OCI-LY7 (cell line): ENCODE measurements around the gene GRIP1. TPM values are rescaled to one million over a fixed set of nuclear protein-coding genes. Genes with fewer than 3 reads are reported as not detected.

ENCODE experiments used
- BruUV-seq: library from RNA; stranded (reverse); fragments of 400-500 nt; replicated peaks from 2 replicates; lab custom pipeline; 2021; lab: Mats Ljungman, UMichigan
- CTCF ChIA-PET: fragments of 300-600 bp; sonication (Branson Sonifier 250); formaldehyde crosslinking; loops from one replicate; lab custom pipeline; 2022; ENCODE audit warnings: antibody characterized with exemption; ENCODE audit not compliant: unreplicated experiment; lab: Charles Lee
- POLR2A ChIA-PET: fragments of 300-600 bp; sonication (Branson Sonifier 250); formaldehyde crosslinking; loops from one replicate; lab custom pipeline; 2022; ENCODE audit warnings: antibody characterized with exemption; lab: Charles Lee
- DNase-seq: peaks from one replicate; pipeline ENCODE4 v3.0.0-alpha.2; 2015; ENCODE audit warnings: low spot score
- H2AFZ ChIP-seq: fragments of 200-600 bp; sonication (generic), shearing (Covaris generic); 2 replicates; pipeline ENCODE4 v1.6.1; 2014; ENCODE audit warnings: mild to moderate bottlenecking, antibody characterized with exemption, low read length, moderate library complexity
- H3K27ac ChIP-seq: fragments of 200-600 bp; sonication (generic); 2 replicates; pipeline ENCODE4 v1.5.1; 2014; ENCODE audit warnings: mixed run types, low read depth, mild to moderate bottlenecking, moderate library complexity, low read length, inconsistent platforms; ENCODE audit not compliant: poor library complexity, severe bottlenecking
- H3K36me3 ChIP-seq: fragments of 200-600 bp; sonication (generic); 2 replicates; pipeline ENCODE4 v1.6.1; 2014; ENCODE audit warnings: mild to moderate bottlenecking, antibody characterized with exemption, low read length, moderate library complexity, mixed read lengths; ENCODE audit not compliant: insufficient read depth
- H3K4me1 ChIP-seq: fragments of 200-600 bp; sonication (generic); 2 replicates; pipeline ENCODE4 v1.5.1; 2014; ENCODE audit warnings: mild to moderate bottlenecking, low read length; ENCODE audit not compliant: insufficient read depth, poor library complexity, severe bottlenecking
- H3K4me2 ChIP-seq: fragments of 200-600 bp; sonication (generic); 2 replicates; pipeline ENCODE4 v1.6.1; 2014; ENCODE audit warnings: mild to moderate bottlenecking, low read length
- H3K4me3 ChIP-seq: fragments of 200-600 bp; sonication (generic); 2 replicates; pipeline ENCODE4 v1.5.1; 2014; ENCODE audit warnings: mild to moderate bottlenecking, low read depth, low read length; ENCODE audit not compliant: poor library complexity, severe bottlenecking
- H3K79me2 ChIP-seq: fragments of 200-600 bp; sonication (generic); 2 replicates; pipeline ENCODE4 v1.6.1; 2016; ENCODE audit warnings: low read depth, mild to moderate bottlenecking, low read length, moderate library complexity, mixed read lengths; ENCODE audit not compliant: insufficient read depth
- H3K9me2 ChIP-seq: fragments of 200-600 bp; sonication (generic); 2 replicates; pipeline ENCODE4 v1.6.1; 2016; ENCODE audit warnings: mild to moderate bottlenecking, low read length, mixed read lengths; ENCODE audit not compliant: insufficient read depth
- H3K9me3 ChIP-seq: fragments of 200-600 bp; sonication (generic); 2 replicates; pipeline ENCODE4 v1.6.1; 2014; ENCODE audit warnings: mild to moderate bottlenecking, mixed run types, low read length, mixed read lengths
- H4K20me1 ChIP-seq: fragments of 200-600 bp; sonication (generic); 2 replicates; pipeline ENCODE4 v1.6.1; 2014; ENCODE audit warnings: mild to moderate bottlenecking, antibody characterized with exemption, low read length, moderate library complexity, mixed read lengths; ENCODE audit not compliant: insufficient read depth
- EZH2phosphoT487 ChIP-seq: fragments of 200-600 bp; sonication (generic); IDR thresholded peaks from 2 replicates; pipeline ENCODE4 v1.6.1; 2018; ENCODE audit warnings: low read depth, borderline replicate concordance, mild to moderate bottlenecking, mixed run types, antibody characterized with exemption, low read length, moderate library complexity, mixed read lengths
- intact Hi-C: fragments of 100-400 bp; cut with micrococcal nuclease; formaldehyde crosslinking; loops from one replicate; pipeline ENCODE4 v1.10.0; 2022; ENCODE audit not compliant: unreplicated experiment
- total RNA-seq, 2 experiments: library from RNA; depleted of rRNA in 1 of 2; stranded (reverse); fragments of >200 nt in 1 of 2; shearing (Covaris generic) in 1 of 2; gene quantifications; 2 replicates each; pipeline ENCODE4 v1.2.3, GENCODE V29; 2014 to 2022
- TF ChIP-seq, protein P1 (sequence below): fragments of 200-600 bp; sonication (generic); conservative IDR thresholded peaks from 2 replicates; pipeline ENCODE4 v1.5.1; 2014; ENCODE audit warnings: mild to moderate bottlenecking, antibody characterized with exemption, low read length, moderate library complexity, mixed read lengths

Gene GRIP1
- total RNA-seq, 2 experiments from 2014 or later = 4.1 to 7.6 TPM

DNA sequence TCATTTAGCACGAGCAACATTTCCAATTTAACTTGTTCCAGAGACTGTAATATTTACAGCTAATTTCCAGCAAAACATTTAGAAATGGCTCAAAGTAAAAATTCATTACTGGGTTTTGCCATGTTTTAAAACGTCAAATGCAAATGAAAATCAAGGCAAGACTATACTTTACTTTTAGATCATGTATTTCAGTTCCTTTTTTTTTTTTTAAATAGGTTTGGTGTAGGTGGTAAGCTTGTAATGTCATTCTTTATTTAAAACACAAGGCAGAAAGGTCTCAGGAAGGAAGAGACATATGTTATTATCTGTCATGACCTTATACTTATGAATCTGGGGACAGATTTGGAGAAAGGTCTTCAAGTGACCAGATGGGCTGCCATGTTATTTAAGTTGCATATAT lies 54.1 kb downstream of the GRIP1 start:
- peak; percentile 73 for DNase-seq
- H2AFZ ChIP-seq = peak overlapping the region; percentile 78
- CTCF ChIA-PET = no interaction called here
- no TSS peak for BruUV-seq
- H3K9me3 ChIP-seq = no peaks in the 10 kb centered on the region
- H3K36me3 ChIP-seq = no peaks in the 10 kb centered on the region; the same call in 1 of the 2 replicates
- POLR2A ChIA-PET = interaction anchor here (0.6 to 6.4 kb wide), 12 partner anchors 8 to 1848 kb away, joined by 3 to 60 read pairs (median 4); partner anchors contain the start of gene HELB
- peak overlapping the region; percentile 46 for H3K4me3 ChIP-seq
- no peaks in the 10 kb centered on the region for H3K9me2 ChIP-seq
- H3K79me2 ChIP-seq = no peaks in the 10 kb centered on the region
- peak overlapping the region; percentile 100 for H3K27ac ChIP-seq
- TF ChIP-seq, protein P1, sequence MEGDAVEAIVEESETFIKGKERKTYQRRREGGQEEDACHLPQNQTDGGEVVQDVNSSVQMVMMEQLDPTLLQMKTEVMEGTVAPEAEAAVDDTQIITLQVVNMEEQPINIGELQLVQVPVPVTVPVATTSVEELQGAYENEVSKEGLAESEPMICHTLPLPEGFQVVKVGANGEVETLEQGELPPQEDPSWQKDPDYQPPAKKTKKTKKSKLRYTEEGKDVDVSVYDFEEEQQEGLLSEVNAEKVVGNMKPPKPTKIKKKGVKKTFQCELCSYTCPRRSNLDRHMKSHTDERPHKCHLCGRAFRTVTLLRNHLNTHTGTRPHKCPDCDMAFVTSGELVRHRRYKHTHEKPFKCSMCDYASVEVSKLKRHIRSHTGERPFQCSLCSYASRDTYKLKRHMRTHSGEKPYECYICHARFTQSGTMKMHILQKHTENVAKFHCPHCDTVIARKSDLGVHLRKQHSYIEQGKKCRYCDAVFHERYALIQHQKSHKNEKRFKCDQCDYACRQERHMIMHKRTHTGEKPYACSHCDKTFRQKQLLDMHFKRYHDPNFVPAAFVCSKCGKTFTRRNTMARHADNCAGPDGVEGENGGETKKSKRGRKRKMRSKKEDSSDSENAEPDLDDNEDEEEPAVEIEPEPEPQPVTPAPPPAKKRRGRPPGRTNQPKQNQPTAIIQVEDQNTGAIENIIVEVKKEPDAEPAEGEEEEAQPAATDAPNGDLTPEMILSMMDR = no peak
- peak overlapping the region; percentile 66 for H3K4me2 ChIP-seq
- H4K20me1 ChIP-seq = no peaks in the 10 kb centered on the region
- intact Hi-C loops = no loop called here
- peaks cover 94% of the 10 kb centered on the region for H3K4me1 ChIP-seq

DNA sequence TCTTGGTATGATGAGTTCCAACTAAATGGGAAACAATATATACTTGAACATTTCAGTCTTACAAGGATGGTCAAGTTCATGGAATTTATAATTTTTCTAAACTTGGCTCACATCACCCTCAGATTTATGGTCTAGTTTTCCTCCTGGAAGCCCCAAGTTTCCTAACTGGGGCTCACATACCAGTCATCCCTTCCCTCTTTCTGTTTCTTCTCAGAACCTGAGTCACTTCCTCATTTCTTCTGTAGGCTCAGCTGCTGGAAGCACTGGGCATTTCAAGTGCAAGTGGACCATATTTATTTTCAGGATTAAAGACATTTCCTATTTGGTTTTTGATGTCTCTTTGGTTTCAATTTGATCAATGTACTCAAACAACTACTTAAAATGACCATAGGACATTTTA lies 55.4 kb downstream of the GRIP1 start:
- intact Hi-C loops = no loop called here
- Histone ChIP-seq H3K4me1 (peaks cover 100% of the 10 kb centered on the region), H3K9me3 (no peaks in the 10 kb centered on the region), H3K27ac (peak overlapping the region; percentile 100), H4K20me1 (no peaks in the 10 kb centered on the region), H3K36me3 (no peaks in the 10 kb centered on the region; the same call in 1 of the 2 replicates), H3K4me2 (peak overlapping the region; percentile 66), H3K4me3 (no peak overlapping the region), H3K9me2 (no peaks in the 10 kb centered on the region), H2AFZ (peak overlapping the region; percentile 90; the same call in 1 of the 2 replicates), H3K79me2 (no peaks in the 10 kb centered on the region)
- CTCF ChIA-PET = no interaction called here
- POLR2A ChIA-PET = interaction anchor here (0.7 to 1.6 kb wide), 7 partner anchors 11 to 355 kb away, joined by 3 to 5 read pairs (median 3); no protein-coding TSS in a partner anchor
- BruUV-seq = no TSS peak
- TF ChIP-seq EZH2phosphoT487 = no peak
- TF ChIP-seq, protein P1 = no peak
- peak; percentile 50 for DNase-seq

DNA sequence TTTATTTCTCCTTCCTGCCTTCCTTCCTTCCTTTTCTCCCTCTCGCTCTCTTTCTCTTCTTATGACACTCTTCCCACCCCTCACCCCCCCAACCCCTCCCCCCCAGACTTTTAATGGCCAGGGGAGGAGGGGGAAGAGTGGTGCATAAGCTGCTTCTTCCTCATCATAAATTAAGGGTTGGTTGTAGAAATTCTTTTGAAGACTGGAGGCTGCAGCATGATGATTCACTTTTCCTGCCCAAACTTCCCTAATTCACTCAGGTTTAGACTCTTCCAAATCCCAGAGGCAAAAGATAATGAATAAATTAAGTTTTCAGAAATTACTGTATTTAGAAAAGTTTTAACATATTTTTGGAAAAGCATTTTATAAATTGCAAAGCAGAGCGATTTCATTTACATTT lies 58.2 kb downstream of the GRIP1 start:
- Histone ChIP-seq H2AFZ (peak overlapping the region; percentile 90; the same call in 1 of the 2 replicates), H3K4me3 (no peak overlapping the region), H3K9me3 (no peaks in the 10 kb centered on the region), H3K4me2 (peak overlapping the region; percentile 79), H3K27ac (peak overlapping the region; percentile 100), H3K36me3 (no peaks in the 10 kb centered on the region; the same call in 1 of the 2 replicates), H3K9me2 (no peaks in the 10 kb centered on the region), H4K20me1 (no peaks in the 10 kb centered on the region), H3K79me2 (no peaks in the 10 kb centered on the region), H3K4me1 (peaks cover 100% of the 10 kb centered on the region)
- no TSS peak for BruUV-seq
- CTCF ChIA-PET = interaction anchor here (1.0 kb wide), 1 partner anchor 23 kb away, joined by 3 read pairs; no protein-coding TSS in a partner anchor
- TF ChIP-seq, protein P1 = no peak
- TF ChIP-seq EZH2phosphoT487 = no peak
- no peak for DNase-seq
- POLR2A ChIA-PET = interaction anchor here (0.7 to 1.5 kb wide), 12 partner anchors 8 to 72 kb away, joined by 3 to 9 read pairs (median 5); no protein-coding TSS in a partner anchor
- intact Hi-C loops = no loop called here
